T follicular helper cell (primary cell): ENCODE measurements around the gene CIDEB.
"Not testable (repeated sequence)": the region's sequence is repeated elsewhere in the genome, so short reads cannot be mapped to it uniquely, and the experiment has no call there.

Experiments used
- DNase-seq: peaks from one replicate; pipeline ENCODE4 v3.0.0-alpha.2; 2020; ENCODE audit warnings: low read depth
- total RNA-seq, 2 experiments: gene quantifications; one replicate each; lab custom pipeline; 2026; lab: John Stamatoyannopoulos, UW

The CIDEB gene, protein sequence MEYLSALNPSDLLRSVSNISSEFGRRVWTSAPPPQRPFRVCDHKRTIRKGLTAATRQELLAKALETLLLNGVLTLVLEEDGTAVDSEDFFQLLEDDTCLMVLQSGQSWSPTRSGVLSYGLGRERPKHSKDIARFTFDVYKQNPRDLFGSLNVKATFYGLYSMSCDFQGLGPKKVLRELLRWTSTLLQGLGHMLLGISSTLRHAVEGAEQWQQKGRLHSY
- total RNA-seq = 6.0 to 14.1 reads per million in 2 experiments

DNA sequence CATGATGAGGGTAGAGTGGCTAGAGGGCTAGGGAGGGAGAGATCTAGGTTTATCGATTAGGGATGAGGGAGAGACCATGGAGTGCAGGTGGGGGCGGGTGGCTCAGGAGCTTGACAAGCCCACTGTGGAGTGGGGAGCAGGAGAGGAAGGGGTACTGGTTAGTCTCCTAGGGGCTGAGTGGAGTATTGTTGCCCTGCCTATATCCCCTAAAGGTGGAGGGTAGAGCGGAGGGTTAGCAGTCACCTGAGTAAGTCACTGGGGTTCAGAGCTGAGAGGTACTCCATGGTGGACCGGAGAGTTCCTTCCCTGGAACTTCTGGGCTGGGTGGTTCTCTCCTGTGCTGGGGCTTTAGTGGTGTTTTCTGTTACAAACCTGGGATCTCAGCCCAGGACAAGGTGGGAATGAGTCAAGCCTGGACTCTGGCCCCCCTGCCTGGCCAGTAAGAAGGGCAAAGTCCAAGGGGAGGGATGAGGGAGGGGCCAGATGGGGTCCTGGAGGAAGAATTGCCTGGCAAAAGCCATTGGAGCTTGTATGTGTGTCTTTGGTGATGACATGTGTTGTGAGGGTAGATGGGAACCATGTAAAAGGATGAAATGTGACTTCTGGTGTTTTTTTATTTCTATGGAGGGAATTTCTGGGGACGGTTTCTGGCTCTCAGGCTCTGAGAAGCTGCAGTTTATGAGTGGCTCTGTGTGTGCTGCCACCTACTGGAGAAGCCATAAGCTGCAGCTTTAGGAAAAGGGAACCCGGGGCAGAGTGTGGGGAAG, at the start of gene CIDEB:
CIDEB (minus strand) TSS at position 403 of the 767 bp plus-strand sequence; CDS start at position 284, 119 bp downstream.
- peak; percentile 46 for DNase-seq

DNA sequence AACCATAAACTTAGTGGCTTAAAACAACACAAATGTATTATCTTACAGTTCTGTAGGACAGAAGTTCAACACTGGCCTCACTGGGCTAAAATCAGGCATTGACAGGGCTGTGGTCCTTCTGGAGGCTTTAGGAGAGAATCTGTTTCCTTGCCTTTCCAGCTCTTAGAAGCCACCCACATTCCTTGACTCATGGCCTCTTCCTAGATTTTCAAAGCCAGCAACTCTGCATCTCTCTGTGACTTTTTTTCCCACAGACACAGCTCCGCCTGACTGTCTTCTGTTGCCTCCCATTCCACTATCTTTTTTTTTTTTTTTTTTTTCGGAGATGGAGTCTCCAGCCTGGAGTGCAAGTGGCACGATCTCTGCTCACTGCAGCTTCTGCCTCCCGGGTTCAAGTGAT, 48.4 kb upstream of the CIDEB start:
- DNase-seq = no peak

DNA sequence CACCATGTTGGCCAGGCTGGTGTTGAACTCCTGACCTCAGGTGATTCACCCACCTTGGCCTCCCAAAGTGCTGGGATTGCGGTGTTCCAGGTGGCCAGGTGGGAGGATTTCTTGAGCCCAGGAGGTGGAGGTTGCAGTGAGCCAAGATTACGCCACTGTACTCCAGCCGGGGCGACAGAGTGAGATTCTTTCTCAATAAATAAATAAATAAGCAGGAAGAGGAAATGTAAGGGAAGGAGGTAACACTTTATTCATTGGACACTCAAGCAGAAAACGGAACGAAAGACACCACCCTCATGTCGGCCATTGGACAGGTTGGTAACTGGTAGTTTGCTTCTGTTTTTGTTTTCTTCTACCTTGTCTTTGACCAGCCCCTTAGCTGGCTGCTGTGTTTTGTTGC, 47.2 kb upstream of the CIDEB start:
- no peak for DNase-seq

DNA sequence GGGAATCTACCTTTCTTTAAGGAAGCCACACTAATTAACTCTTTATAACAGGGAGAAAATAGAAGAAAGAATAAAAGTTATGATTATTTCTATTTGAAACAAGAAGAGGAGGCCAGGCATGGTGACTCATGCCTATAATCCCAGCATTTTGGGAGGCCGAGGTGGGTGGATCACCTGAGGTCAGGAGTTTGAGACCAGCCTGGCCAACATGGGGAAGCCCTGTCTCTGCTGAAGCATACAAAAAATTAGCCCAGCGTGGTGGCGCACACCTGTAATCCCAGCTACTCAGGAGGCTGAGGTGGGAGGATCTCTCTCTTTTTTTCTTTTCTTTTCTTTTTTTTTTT, 46.7 kb upstream of the CIDEB start:
- DNase-seq = not testable (repeated sequence)

DNA sequence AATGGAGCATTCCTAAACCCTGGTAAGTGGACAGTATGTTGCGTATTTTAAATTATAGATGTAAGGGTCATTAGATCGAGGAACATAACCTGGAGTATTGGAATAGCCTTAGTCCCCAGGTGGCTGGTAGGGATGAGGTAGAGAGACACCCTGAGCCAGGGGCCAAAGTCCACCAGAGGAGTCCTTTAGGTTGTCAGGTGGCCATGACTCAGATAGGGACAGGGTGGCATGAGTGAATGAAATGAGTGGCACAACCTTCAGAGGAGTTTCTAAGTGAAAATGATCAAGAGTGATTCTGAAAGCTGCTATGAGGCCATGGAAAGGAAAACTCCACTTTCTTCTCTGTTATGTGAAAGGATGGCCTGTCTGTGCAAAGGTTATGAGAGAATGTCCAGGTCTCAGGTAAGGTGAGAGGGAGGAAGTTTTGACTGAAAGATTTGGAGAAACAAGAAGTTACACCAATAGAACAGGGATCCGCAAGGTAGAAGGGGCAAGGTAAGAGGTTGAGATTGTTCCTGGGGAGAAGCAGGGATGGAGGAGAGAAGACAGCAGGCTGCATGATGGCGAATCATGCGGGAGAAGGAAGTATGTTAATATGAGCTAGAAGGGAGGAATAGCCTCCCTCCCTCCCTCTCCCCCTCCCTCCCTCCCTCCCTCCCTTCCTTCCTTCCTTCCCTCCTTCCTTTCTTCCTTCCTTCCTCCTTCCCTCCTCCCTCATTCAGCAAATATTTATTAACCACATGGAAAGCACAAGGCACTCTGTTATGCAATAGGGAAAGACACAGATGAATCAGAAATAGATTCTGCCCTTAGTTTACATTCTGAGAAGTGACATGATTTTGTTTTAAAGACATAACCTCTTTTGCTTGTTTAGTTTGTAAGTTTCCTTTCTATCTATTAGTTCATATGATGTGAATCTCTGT, 46.0 kb upstream of the CIDEB start:
- no peak for DNase-seq

DNA sequence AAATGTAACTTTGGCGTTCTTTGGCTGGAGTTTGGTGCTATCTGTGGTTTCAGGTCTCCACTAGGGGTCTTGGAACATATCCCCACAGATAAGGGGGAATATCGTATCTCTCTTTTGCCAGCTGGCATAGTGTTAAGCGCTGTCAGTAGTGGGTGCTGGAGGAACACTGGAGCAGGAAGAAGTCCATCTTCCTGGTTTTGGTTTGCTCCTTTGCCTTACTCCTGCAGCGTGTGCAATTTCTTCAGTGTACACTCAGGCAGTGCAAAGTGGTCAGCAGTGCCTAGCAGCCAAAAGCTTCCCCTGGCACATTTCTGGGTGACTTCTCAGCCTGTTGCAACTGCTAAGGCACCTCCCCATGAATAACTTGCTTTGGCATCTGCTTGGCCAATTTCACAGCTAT, 43.7 kb upstream of the CIDEB start:
- DNase-seq = no peak

DNA sequence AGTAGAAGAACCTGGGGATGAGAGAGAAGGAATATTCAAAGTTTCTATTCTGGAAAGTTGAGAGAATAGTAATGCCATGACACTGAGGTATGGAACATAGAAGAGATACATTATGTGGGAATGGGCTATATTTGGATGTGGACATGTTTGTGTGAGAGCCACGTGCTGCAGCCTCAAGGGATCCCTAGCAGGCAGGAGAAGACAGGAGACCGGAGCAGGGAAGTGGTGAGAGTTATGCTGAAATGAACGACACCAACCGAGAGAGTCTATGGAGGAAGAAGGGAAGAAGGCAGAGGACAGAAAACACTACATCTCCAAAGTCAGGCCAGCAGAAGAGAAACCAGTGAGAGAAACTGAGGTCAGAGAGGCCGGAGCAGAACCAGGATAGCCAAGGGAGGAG, 42.0 kb upstream of the CIDEB start:
- DNase-seq = no peak

DNA sequence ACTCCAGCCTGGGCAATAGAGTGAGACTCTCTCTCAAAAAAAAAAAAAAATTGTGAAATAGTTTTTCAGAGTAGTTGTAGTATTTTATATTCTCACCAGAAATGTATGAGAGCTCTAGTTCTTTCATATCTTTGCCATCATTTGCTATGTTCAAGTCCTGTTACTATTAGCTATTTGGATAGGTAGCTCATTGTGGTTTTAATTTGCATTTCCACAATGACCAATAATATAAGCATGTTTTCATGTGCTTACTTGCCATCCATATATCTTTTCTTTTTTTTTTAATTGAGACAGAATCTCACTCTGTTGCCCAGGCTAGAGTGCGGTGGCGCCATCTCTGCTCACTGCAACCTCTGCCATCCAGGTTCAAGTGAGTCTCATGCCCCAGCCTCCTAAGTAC, 40.4 kb upstream of the CIDEB start:
- DNase-seq = no peak

DNA sequence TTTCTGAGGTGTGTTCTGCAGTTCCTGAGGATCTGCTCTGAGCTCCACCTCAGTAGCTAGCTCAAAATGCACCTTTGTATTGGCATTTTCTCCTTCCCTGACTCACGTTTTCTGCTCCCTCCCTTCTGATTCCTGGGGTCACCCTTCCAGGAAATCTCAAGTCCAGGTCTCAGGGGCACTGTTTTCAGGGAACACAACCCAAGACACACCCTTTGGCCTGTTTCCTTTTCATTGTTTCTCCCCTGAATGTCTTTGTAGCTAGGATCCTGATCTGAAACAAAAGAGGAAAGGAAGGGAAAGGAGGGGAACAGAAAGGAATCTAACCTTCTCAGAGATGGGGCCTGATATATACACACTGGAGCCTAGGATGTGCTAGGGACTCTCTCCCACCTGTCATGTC, 39.4 kb upstream of the CIDEB start:
- DNase-seq = no peak

DNA sequence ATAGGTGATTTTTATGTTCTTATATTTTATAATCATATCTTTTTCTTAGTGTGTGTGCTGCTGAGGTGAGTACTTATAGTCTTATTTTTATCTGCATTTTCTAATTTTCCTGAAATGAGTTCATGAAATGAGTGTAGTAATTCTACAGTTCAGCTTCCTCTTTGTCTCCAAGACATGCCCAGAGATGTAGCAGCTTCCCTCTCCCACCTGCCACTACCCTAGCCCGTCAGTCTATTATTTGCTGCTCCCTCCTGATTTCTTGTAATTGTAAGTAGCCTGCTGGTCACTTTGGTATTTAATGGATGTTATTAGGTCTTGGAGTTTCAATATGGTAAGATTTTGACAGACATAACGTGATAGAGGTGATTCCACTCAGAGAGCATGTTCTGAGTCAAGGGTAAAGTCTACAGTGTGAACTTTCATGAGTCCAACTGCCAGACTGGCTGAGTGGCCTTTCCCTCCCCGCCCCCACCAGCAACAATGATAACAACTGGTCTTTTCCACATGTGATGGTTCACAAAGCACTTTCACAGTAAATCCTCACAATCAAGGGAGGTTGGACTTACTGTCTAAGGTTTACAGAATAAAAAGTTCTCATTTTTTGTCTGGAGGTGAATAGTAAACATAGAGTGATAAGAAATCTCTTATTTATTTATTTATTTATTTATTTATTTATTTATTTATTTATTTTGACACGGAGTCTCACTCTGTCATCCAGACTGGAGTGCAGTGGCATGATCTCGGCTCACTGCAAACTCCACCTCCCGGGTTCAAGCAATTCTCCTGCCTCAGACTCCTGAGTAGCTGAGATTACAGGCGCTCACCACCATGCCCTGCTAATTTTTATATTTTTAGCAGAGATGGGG, 36.3 kb upstream of the CIDEB start:
- no peak for DNase-seq

DNA sequence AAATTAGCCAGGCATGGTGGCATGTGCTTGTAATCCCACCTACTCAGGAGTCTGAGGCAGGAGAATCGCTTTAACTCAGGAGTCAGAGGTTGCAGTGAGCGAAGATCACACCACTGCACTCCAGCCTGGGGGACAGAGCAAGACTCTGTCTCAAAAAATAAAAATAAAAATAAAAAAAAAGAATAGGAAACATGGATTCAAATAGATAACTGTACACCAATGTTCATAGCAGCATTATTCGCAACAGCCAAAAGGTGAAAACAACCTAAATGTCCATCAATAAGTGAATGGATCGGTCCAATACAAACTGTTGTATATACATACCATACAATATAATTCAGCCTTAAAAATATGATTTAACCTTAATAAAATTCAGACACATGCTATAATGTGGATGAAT, 35.1 kb upstream of the CIDEB start:
- no peak for DNase-seq

DNA sequence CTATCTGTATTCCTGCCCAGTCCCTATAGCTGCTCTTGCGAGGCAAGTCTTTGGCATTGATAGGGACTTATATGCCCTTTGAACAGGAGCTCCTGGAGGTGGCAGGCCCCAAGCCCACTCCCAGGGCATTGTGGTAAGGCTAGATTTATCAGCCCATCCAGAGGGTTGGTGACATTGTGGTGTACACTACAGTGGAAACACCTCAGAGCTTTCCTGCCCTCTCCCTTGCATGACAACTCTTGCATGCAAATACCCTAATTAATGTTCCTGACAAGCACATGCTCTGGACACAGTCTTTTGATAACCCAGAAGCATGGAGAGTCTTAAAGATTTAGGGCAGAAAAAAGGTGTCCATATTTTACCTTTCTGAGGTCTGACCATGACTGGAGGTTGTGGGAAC, 32.8 kb upstream of the CIDEB start:
- no peak for DNase-seq

DNA sequence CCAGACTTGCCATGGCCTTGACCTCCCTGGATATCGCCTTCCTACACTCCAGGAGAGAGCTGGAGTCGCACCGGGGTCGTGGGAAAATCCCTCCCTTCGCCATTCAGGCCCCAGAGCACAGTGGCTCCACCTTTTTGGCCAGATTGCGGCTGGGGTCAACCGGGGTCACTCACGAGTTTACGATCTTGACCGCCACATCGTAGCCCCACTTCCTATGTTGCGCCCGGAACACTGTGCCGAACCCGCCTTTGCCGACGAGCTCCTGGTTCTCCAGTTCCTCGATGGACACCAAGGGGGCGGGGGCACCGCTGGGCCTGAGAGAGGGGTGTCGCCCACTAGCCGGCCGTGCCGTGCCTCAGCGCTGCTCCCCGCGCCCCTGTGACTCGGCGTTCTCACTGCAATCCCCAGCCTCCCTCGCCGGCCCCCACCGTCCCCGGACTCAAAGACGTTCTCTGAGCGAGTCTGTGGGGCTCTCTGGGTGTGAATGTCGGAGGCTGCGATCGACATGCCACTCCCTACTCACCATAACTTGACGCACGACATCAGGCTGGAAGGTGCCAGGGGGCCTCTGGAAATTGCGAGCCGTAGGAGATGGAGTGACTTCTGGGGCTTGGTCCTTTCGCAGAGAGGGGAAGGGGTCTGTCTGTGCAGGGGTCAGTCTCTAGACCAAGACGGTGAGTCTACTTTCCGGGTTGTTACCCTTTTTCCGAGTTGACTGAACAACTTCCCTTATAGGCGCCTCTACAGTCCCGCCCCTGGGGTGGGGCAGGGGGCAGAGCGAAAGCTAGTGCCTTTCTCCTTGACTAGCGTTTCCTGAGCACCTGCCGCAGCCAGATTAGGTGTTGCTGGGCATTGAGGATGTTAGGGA, 31.7 kb upstream of the CIDEB start, which contains the start of gene RIPK3:
RIPK3 (minus strand) TSS at position 708 of the 868 bp plus-strand sequence; CDS start at position 543, 165 bp downstream.
- DNase-seq = peak; percentile 46

DNA sequence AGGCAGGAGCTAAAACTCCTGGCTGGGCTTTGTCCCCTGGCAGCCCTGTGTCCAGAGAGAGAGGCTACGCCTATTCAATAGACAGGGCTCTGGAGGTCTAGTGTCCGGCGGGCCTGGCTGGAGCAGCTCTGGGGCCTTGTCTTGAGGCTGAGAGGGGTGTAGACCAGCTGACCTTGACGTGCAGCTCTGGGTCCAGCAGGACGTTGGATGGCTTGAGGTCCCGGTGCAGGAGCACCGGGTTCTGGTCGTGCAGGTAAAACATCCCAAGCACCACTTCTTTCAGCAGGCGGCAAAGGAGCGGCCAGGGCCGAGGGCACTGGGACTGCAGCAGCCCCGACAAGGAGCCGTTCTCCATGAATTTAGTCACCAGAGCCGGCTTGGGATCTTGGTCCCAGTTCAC, 31.1 kb upstream of the CIDEB start:
- DNase-seq = no peak

DNA sequence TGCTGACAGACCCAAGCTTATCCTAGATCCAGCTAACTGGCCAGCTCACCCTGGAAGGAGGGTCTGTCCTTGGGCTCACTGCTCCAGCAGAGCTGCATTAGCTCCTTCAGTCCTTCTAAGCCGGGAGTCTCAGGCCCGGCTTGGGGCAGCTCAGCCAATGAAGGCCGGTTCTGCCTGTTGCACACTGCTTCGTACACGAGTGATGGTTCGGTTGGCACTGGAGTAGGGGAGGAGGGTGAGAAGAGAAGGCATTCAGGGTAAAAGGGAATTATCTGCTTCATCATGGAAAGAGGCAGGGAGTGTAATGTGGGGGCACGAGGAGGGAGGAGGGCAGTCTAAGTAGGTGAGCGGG, 30.0 kb upstream of the CIDEB start:
- no peak for DNase-seq

DNA sequence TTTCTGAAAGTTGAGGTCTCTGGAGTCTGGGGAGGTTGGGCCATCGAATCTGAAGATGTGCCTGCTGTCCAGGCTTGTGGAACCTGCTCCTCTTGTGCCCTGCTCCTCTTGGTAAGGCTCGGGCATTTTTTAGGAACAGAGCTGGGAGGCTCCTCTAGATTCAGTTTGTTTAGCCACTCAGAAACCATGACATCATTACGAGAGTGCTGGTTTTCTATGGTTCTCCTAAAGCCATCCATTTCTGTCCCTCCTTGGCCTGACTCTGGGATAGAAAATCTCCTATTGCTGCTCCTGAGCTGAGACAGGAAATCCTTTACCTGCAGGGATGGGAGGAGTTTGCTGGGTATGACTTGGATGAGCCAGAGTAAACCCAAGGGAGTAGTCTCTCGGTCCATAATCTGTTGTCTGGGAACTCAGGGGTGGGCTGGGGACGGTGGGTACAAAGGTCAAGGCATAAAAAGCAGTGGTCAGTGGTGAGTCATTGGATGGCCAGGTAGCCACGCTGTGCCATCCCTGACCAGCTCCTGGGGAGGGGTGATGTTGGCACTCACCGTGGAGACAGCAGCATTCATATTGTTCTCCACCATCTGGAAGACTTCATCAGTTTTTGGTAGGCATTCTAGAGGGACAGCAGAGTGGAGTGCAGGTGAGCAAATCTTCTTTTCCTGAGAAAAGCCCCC, 29.5 kb upstream of the CIDEB start:
- DNase-seq = no peak

DNA sequence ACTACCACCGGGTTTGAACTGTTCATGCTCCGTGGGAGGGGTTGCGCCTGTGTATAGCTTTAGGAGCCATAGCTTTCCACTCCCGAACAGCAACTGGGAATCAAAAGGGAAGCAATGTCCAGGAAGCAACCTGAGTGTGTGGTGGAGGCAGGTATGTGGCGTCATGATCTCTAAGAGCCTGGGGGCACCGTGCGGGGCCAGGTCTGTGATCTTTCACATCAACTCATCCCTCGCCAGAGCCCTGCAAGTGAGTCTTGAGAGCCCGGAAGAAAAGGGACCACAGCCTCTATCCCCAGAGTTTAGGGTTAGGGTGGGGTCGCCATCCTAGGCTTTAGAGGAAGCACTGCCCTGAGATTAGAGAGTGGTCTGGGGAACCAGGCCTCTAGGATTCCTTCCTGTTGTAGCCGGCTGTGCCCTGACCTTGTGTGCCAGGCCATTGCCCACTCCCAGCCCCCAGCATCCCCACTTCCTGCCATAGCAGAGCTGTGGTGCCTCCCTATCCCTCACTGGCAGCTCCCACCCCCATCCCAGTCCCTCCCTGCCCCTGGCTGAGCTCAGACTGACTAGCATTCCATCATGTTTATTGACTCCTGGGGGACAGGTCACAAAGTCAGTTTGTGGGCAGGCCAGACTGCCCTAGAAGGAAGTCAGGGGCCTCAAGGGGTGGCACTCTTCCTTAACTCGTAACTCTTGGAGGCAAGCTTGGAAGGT, 27.8 kb upstream of the CIDEB start:
- no peak for DNase-seq

DNA sequence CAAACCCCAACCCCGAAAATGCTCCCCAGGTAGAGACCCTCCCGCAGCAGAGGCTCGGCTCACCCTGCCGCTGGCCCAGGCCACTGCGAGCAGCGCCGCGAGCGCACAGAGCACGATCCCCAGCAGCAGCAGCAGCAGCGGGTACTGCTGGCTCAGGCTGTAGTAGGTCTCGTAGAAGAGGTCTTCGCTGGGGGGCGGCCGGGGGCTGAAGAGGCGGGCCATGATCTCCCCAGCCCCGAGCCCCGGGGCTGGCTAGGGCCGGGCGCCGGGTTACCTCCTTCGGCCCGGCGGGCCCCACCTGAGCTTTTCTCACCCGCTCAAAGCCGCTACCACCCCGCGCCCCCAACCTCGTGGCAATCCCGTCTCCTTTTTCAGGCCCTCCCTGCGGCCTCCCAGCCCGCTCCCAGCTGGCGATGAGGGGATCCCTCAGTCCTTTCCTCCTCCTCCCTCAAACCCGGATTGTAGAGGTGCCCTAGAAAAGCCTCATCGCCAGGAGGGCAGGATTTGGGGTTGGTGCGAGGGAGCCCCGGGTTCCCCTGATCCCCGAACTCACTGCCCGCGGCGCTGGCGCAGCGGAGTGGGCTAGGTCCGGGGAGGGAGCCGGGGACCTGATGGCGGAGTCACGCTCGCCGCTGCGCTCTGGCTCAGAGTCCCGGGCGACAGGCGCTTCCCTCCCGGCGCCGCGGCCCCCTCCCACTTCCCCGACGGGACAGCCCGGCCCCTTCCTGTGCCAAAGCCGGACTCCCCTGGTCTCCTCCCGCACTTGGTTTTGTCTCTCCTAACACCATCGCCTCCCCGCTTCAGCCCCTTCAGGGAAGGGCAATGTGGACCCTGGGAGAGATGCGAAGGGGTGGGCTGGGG, 26.9 kb upstream of the CIDEB start, which contains the start of gene ADCY4:
ADCY4 (minus strand) TSS at position 641 of the 861 bp plus-strand sequence; CDS start at position 222, 419 bp downstream.
- no peak for DNase-seq
